Hepatocyte (in vitro differentiated cells): ENCODE measurements around the gene OR5V1. TPM values are rescaled to one million over a fixed set of nuclear protein-coding genes. Genes with fewer than 3 reads are reported as not detected.

Source experiments
- DNase-seq: peaks from one replicate; pipeline ENCODE4 v3.0.0-alpha.2; 2016; ENCODE audit warnings: low spot score
- H2AFZ ChIP-seq: fragments of 200-600 bp; sonication (generic); 2 replicates; pipeline ENCODE4 v1.6.0; 2016; ENCODE audit warnings: antibody characterized with exemption, mild to moderate bottlenecking
- H3K27ac ChIP-seq: fragments of 200-600 bp; sonication (generic); 2 replicates; pipeline ENCODE4 v1.5.1; 2016; ENCODE audit warnings: mild to moderate bottlenecking
- H3K27me3 ChIP-seq: fragments of 200-600 bp; sonication (generic); 2 replicates; pipeline ENCODE4 v1.6.1; 2016
- H3K36me3 ChIP-seq: fragments of 200-600 bp; sonication (generic); replicated peaks from 2 replicates; pipeline ENCODE4 v1.5.1; 2016; ENCODE audit warnings: low read depth; ENCODE audit not compliant: insufficient read depth
- H3K4me1 ChIP-seq: fragments of 200-600 bp; sonication (generic); 2 replicates; pipeline ENCODE4 v1.5.1; 2016; ENCODE audit warnings: mild to moderate bottlenecking, moderate library complexity; ENCODE audit not compliant: insufficient read depth
- H3K4me2 ChIP-seq: fragments of 200-600 bp; sonication (generic); 2 replicates; pipeline ENCODE4 v1.6.0; 2016
- H3K4me3 ChIP-seq: fragments of 200-600 bp; sonication (generic); 2 replicates; pipeline ENCODE4 v1.5.1; 2016; ENCODE audit warnings: mild to moderate bottlenecking
- H3K79me2 ChIP-seq: fragments of 200-600 bp; sonication (generic); 2 replicates; pipeline ENCODE4 v1.6.0; 2017; ENCODE audit warnings: mild to moderate bottlenecking
- H3K9me2 ChIP-seq: fragments of 200-600 bp; sonication (generic); replicated peaks from 2 replicates; pipeline ENCODE4 v1.6.0; 2017; ENCODE audit warnings: mild to moderate bottlenecking; ENCODE audit not compliant: insufficient read depth
- H3K9me3 ChIP-seq: fragments of 200-600 bp; sonication (generic); 2 replicates; pipeline ENCODE4 v1.5.1; 2016; ENCODE audit warnings: low read depth, mild to moderate bottlenecking
- H4K20me1 ChIP-seq: fragments of 200-600 bp; sonication (generic); 2 replicates; pipeline ENCODE4 v1.6.0; 2016; ENCODE audit warnings: mild to moderate bottlenecking; ENCODE audit not compliant: insufficient read depth, poor library complexity, severe bottlenecking
- CTCF ChIP-seq: fragments of 200-600 bp; sonication (generic); IDR thresholded peaks from 2 replicates; pipeline ENCODE4 v1.5.1; 2016; ENCODE audit warnings: antibody characterized with exemption, mild to moderate bottlenecking; ENCODE audit not compliant: poor library complexity
- EZH2 ChIP-seq: fragments of 200-600 bp; sonication (generic); IDR thresholded peaks from 2 replicates; pipeline ENCODE4 v1.6.1; 2016; ENCODE audit warnings: antibody characterized with exemption, mild to moderate bottlenecking, borderline replicate concordance
- EZH2phosphoT487 ChIP-seq: fragments of 200-600 bp; sonication (generic); IDR thresholded peaks from one replicate; pipeline ENCODE4 v1.6.1; 2018; ENCODE audit warnings: antibody characterized with exemption, mild to moderate bottlenecking, low read depth, moderate library complexity; ENCODE audit not compliant: unreplicated experiment, severe bottlenecking
- WGBS: methylation state at CpG from one replicate; pipeline ENCODE4 v1.1.6; 2016; ENCODE audit warnings: low lambda C conversion rate; ENCODE audit errors: missing lambda C conversion rate; 5-methylcytosine and 5-hydroxymethylcytosine counted together
- polyA plus RNA-seq: library from polyadenylated mRNA; unstranded; fragments of >200 nt; fragmentation: Nextera tagmentation; extraction: Ambion mirVana; gene quantifications from 2 replicates; pipeline ENCODE4 v1.2.1, GENCODE V29; 2016
- total RNA-seq: library from RNA; depleted of rRNA; stranded (reverse); fragments of >200 nt; gene quantifications from 2 replicates; pipeline ENCODE4 v1.2.3, GENCODE V29; 2014

Gene OR5V1
- total RNA-seq (not detected in 2 replicates), polyA plus RNA-seq (not detected in 2 replicates)

- H3K79me2 ChIP-seq: no peaks in the 10 kb centered on the region
- DNase-seq: no peak
- H3K9me3 ChIP-seq: no peaks in the 10 kb centered on the region
- H3K4me2 ChIP-seq: no peak within 1 kb of the TSS
- no peak within 1 kb of the TSS for H3K27ac ChIP-seq
- no peaks in the 10 kb centered on the region for H3K36me3 ChIP-seq
- H3K27me3 ChIP-seq: no peaks in the 10 kb centered on the region
- H3K4me1 ChIP-seq: no peaks in the 10 kb centered on the region
- no peak for TF ChIP-seq EZH2phosphoT487
- no peak for TF ChIP-seq EZH2
- TF ChIP-seq CTCF: no peak
- H3K9me2 ChIP-seq: no peaks in the 10 kb centered on the region
- no peak within 1 kb of the TSS for H3K4me3 ChIP-seq
- WGBS: 94% methylated on average over 3 of the region's 3 CpGs
- H4K20me1 ChIP-seq: no peaks in the 10 kb centered on the region
- H2AFZ ChIP-seq: no peak within 1 kb of the TSS
These were observed at the start of gene OR5V1 for GRCh38 chr6:29368765-29369164. TSS of gene OR5V1 (minus strand) at chr6:29368865. CDS start at chr6:29356195, 12,670 bp downstream.

- H3K27me3 ChIP-seq: no peaks in the 10 kb centered on the region
- no peak within 1 kb of the TSS for H3K4me2 ChIP-seq
- no peaks in the 10 kb centered on the region for H3K4me1 ChIP-seq
- H3K4me3 ChIP-seq: no peak within 1 kb of the TSS
- H4K20me1 ChIP-seq: no peaks in the 10 kb centered on the region
- H3K27ac ChIP-seq: no peak within 1 kb of the TSS
- H3K9me2 ChIP-seq: no peaks in the 10 kb centered on the region
- peak; percentile 6 for DNase-seq
- no peaks in the 10 kb centered on the region for H3K36me3 ChIP-seq
- TF ChIP-seq EZH2phosphoT487 (no peak), CTCF (no peak), EZH2 (no peak)
- H3K9me3 ChIP-seq: no peaks in the 10 kb centered on the region
- H2AFZ ChIP-seq: no peak within 1 kb of the TSS
- H3K79me2 ChIP-seq: no peaks in the 10 kb centered on the region
These were observed 45.9 kb upstream of the OR5V1 start, which contains the start of gene OR12D1 for GRCh38 chr6:29414588-29414987. TSS of gene OR12D1 (plus strand) at chr6:29414928.

GRCh38 chr6:29403801-29404200 lies 35.1 kb upstream of the OR5V1 start:
- Histone ChIP-seq H3K36me3 (no peaks in the 10 kb centered on the region), H3K9me3 (no peaks in the 10 kb centered on the region), H3K27me3 (no peaks in the 10 kb centered on the region), H3K4me2 (no peak overlapping the region), H2AFZ (no peak overlapping the region), H3K27ac (no peak overlapping the region), H3K79me2 (no peaks in the 10 kb centered on the region), H3K4me1 (no peaks in the 10 kb centered on the region), H3K9me2 (no peaks in the 10 kb centered on the region), H4K20me1 (no peaks in the 10 kb centered on the region), H3K4me3 (no peak overlapping the region)
- no peak for DNase-seq
- 46% methylated on average over 1 of the region's 1 CpG for WGBS
- TF ChIP-seq EZH2phosphoT487 (no peak), EZH2 (no peak), CTCF (no peak)

GRCh38 chr6:29399525-29399924 lies 30.9 kb upstream of the OR5V1 start:
- Histone ChIP-seq H3K36me3 (no peaks in the 10 kb centered on the region), H3K9me2 (no peaks in the 10 kb centered on the region), H3K27ac (no peak overlapping the region), H4K20me1 (no peaks in the 10 kb centered on the region), H2AFZ (no peak overlapping the region), H3K4me1 (no peaks in the 10 kb centered on the region), H3K27me3 (no peaks in the 10 kb centered on the region), H3K9me3 (no peaks in the 10 kb centered on the region), H3K4me3 (no peak overlapping the region), H3K79me2 (no peaks in the 10 kb centered on the region), H3K4me2 (no peak overlapping the region)
- no peak for TF ChIP-seq EZH2
- TF ChIP-seq CTCF: no peak
- TF ChIP-seq EZH2phosphoT487: no peak
- 84% methylated on average over 2 of the region's 2 CpGs for WGBS
- DNase-seq: no peak
